ENCODE results near the gene JOSD2.

Gene JOSD2

DNA sequence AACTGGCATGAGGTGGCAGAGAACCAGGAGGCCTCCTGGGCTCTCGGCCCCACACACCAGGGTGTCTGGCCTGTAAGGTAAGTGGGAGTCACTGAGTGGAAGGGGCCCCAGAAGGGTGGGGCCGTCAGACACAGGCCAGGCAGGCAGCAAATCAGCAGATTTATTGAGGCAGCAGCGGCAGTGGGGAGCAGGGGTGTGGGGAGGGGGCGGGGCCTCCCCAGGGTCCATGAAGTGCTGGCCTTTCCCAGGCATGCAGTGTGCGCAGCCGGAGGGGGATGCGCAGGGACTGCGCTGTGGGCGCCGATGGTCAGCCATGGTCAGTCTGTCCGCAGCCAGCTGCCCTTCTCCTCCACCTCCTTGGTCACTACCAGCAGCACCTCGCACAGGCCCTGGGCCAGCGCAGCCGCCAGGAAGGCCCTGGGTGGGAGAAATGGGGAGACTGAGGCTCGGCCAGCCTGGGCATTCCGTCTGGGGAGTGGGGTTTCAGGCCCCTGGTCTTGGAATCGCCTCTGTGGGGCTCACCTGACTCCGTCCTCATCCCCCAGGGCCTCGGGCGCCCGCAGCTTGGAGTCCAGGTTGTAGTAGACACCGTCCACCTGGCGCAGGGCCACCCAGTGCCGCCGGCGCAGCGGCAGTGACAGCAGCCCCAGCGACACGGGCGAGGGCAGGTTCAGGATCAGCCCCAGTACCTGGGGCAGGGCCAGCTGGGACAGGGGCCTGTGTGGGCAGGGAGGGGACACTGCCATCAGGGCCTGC lies 5.0 kb downstream of the JOSD2 start:
- TF ChIP-seq, protein P1, sequence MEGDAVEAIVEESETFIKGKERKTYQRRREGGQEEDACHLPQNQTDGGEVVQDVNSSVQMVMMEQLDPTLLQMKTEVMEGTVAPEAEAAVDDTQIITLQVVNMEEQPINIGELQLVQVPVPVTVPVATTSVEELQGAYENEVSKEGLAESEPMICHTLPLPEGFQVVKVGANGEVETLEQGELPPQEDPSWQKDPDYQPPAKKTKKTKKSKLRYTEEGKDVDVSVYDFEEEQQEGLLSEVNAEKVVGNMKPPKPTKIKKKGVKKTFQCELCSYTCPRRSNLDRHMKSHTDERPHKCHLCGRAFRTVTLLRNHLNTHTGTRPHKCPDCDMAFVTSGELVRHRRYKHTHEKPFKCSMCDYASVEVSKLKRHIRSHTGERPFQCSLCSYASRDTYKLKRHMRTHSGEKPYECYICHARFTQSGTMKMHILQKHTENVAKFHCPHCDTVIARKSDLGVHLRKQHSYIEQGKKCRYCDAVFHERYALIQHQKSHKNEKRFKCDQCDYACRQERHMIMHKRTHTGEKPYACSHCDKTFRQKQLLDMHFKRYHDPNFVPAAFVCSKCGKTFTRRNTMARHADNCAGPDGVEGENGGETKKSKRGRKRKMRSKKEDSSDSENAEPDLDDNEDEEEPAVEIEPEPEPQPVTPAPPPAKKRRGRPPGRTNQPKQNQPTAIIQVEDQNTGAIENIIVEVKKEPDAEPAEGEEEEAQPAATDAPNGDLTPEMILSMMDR (IDR thresholded peaks at IDR 0.05; ENCODE audit: insufficient read depth, low read length, poor library complexity, severe bottlenecking) = no peak

DNA sequence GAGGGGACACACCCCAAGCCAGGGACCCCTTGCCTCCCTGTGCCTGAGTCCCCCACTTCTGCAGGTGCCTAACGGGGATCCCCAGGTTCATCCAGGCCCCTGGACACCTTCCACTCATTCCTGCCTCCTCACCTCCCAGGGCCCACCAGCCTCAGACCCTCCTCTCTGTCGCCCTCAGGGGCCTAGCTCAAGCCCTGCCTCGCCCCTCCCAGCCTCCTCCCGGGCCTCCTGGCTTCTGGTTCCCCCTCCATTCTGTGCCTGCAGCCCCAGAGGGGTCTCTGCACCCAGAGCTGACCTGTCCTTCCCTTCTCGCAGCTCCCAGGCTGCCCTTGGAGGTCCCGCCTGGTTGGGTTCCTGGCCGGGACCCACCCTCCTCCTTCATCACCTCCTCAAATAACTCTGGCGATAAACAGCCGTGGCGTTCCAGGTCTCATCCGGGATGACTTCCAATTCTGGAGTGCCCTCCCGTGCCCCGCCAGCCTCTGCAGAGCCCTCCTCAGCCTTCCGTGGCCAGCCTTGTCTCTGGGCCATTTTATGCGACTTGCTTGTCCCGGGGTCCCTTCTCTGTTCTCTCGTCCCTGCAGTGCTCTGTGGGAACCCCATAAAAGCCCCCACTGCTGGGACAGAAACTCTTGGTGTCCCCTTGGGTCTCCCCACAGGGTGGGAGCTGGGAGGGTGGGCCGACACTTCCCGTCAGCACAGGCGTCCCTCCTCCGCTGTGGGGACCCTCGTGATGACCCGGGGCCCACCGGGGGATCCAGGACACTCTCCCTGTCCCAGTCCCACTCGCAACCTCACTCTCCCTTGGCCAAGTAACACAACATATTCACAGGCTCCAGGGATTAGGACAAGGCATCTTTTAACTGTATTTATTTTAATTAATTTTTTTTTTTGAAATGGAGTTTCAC lies 9.2 kb downstream of the JOSD2 start:
- TF ChIP-seq, protein P1 (IDR thresholded peaks at IDR 0.05; ENCODE audit: insufficient read depth, low read length, poor library complexity, severe bottlenecking) = no peak
- Histone ChIP-seq H3K4me3 (replicated peaks; ENCODE audit: low read depth, low read length) (no peak overlapping the region), H3K36me3 (ENCODE audit: control insufficient read depth, insufficient read depth, low read length) (no peaks in the 10 kb centered on the region; the same call in 1 of the 2 replicates), H3K27me3 (replicated peaks; ENCODE audit: control insufficient read depth, insufficient read depth, low read length) (no peaks in the 10 kb centered on the region)
- no peak for DNase-seq (ENCODE audit: extremely low read depth, insufficient read length)

More for the DNA sequence above, 5.0 kb downstream of the JOSD2 start:
- H3K4me3 ChIP-seq (replicated peaks; ENCODE audit: low read depth, low read length) = no peak overlapping the region
- DNase-seq (ENCODE audit: extremely low read depth, insufficient read length) = no peak
- no peaks in the 10 kb centered on the region for H3K27me3 ChIP-seq (replicated peaks; ENCODE audit: control insufficient read depth, insufficient read depth, low read length)
- H3K36me3 ChIP-seq (ENCODE audit: control insufficient read depth, insufficient read depth, low read length) = no peaks in the 10 kb centered on the region; the same call in 1 of the 2 replicates

DNA sequence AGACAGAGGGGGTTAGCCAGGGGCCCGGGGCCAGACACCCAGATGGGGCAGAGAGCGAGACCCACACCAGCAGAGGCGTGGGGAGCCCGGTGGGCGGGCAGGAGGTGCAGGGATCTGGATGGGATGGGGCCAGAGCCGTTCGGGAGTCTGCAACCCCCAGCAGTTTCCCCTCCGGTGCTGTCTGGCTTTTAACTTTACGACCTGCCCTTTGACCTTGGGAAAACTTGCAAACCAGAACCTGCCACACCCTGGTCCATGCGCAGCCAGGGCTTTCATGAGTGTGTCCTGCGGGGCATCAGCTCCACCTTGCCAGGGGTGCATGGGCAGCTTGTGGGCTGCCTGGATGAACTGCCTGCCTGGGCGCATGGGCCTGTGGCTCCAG lies 9.8 kb downstream of the JOSD2 start:
- no peak for DNase-seq (ENCODE audit: extremely low read depth, insufficient read length)
- no peak overlapping the region for H3K4me3 ChIP-seq (replicated peaks; ENCODE audit: low read depth, low read length)
- H3K27me3 ChIP-seq (replicated peaks; ENCODE audit: control insufficient read depth, insufficient read depth, low read length) = no peaks in the 10 kb centered on the region
- no peaks in the 10 kb centered on the region; the same call in 1 of the 2 replicates for H3K36me3 ChIP-seq (ENCODE audit: control insufficient read depth, insufficient read depth, low read length)
- TF ChIP-seq, protein P1 (IDR thresholded peaks at IDR 0.05; ENCODE audit: insufficient read depth, low read length, poor library complexity, severe bottlenecking) = no peak

DNA sequence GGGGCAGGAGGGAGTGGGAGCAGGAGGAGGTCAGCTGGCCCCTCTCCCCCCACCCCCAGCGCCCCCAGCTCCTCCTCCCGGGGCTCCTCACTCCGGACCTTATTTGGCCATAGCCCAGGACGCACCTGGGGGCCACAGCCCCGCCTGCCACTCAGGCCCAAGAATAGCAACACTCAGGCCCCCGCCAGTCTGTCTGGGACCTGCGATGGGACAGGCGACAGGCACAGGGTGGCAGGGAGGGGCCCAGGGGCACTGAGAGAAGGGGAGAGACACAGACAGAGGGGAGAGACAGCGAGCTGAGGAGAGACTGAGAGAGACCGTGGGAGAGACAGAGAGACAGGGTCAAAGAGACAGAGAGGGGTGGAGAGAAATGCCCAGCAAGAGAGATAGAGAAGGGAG lies 10.2 kb downstream of the JOSD2 start:
- H3K4me3 ChIP-seq (replicated peaks; ENCODE audit: low read depth, low read length) = no peak overlapping the region
- no peak for DNase-seq (ENCODE audit: extremely low read depth, insufficient read length)
- H3K36me3 ChIP-seq (ENCODE audit: control insufficient read depth, insufficient read depth, low read length) = no peaks in the 10 kb centered on the region
- no peaks in the 10 kb centered on the region for H3K27me3 ChIP-seq (replicated peaks; ENCODE audit: control insufficient read depth, insufficient read depth, low read length)
- TF ChIP-seq, protein P1 (IDR thresholded peaks at IDR 0.05; ENCODE audit: insufficient read depth, low read length, poor library complexity, severe bottlenecking) = no peak

DNA sequence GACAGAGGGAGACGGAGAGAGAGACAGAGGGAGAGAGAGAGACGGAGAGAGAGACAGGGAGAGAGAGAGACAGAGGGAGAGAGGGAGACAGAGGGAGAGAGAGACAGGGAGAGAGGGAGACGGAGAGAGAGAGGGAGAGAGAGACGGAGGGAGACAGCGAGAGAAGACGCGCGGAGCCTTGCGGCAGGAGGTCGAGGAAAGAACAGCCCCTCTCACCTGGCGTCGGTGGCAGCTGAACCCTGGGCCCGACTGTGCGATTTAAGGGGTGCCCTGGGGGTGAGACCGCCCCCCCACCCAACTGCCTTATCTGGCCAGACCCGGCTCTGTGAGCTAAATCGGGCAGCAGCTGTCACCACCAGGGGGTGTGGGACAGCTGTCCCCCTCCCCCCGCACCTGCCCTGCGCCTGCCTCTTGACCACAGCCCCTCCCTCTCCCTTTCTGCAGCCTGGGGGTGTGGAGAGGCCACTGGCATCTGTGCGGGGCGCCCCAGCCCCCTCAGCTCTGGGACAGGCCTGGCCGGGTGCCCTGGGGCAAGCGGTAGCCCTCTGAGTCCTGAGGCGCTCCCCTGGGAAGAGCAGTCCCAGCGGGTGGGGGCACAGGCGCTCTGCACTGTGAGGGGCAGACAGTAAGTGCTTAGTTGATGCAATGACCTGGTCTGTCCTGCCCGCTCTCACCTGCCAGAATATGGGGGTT lies 10.8 kb downstream of the JOSD2 start:
- Histone ChIP-seq H3K27me3 (replicated peaks; ENCODE audit: control insufficient read depth, insufficient read depth, low read length) (no peaks in the 10 kb centered on the region), H3K36me3 (ENCODE audit: control insufficient read depth, insufficient read depth, low read length) (no peaks in the 10 kb centered on the region), H3K4me3 (replicated peaks; ENCODE audit: low read depth, low read length) (no peak overlapping the region)
- DNase-seq (ENCODE audit: extremely low read depth, insufficient read length) = no peak
- TF ChIP-seq, protein P1 (IDR thresholded peaks at IDR 0.05; ENCODE audit: insufficient read depth, low read length, poor library complexity, severe bottlenecking) = peak; percentile 35

All from GM06990 (cell line).